HEK293T (cell line): ENCODE results near the gene TMEM117.

ENCODE experiments used
- BHLHE40 ChIP-seq: fragments of 450-650 bp; IDR thresholded peaks from 2 replicates; pipeline ENCODE4 v1.6.1; 2016; ENCODE audit warnings: mild to moderate bottlenecking, moderate library complexity, borderline replicate concordance
- CTBP1 ChIP-seq: fragments of 450-650 bp; IDR thresholded peaks from 2 replicates; pipeline ENCODE4 v1.6.1; 2016; ENCODE audit warnings: borderline replicate concordance
- ELF4 ChIP-seq: fragments of 450-650 bp; IDR thresholded peaks from 2 replicates; pipeline ENCODE4 v1.6.1; 2017; ENCODE audit warnings: antibody characterized with exemption
- FOXA1 ChIP-seq: fragments of 450-650 bp; IDR thresholded peaks from 2 replicates; pipeline ENCODE4 v1.6.1; 2016; ENCODE audit warnings: mild to moderate bottlenecking
- HDGF ChIP-seq: fragments of 450-650 bp; IDR thresholded peaks from 2 replicates; pipeline ENCODE4 v1.6.1; 2017; ENCODE audit warnings: antibody characterized with exemption, borderline replicate concordance
- LEF1 ChIP-seq: fragments of 450-650 bp; IDR thresholded peaks from 2 replicates; pipeline ENCODE4 v1.6.1; 2017; ENCODE audit warnings: mild to moderate bottlenecking, borderline replicate concordance
- SP1 ChIP-seq: fragments of 450-650 bp; IDR thresholded peaks from 2 replicates; pipeline ENCODE4 v1.6.1; 2017
- SUZ12 ChIP-seq: fragments of 450-650 bp; IDR thresholded peaks from 2 replicates; pipeline ENCODE4 v1.6.1; 2016; ENCODE audit warnings: mild to moderate bottlenecking
- TARDBP ChIP-seq: fragments of 450-650 bp; IDR thresholded peaks from 2 replicates; pipeline ENCODE4 v1.6.1; 2016
- ZNF384 ChIP-seq: fragments of 450-650 bp; IDR thresholded peaks from 2 replicates; pipeline ENCODE4 v1.6.1; 2016
- TF ChIP-seq, protein P1 (sequence below): fragments of 450-650 bp; IDR thresholded peaks from 2 replicates; pipeline ENCODE4 v1.6.1; 2016

DNA sequence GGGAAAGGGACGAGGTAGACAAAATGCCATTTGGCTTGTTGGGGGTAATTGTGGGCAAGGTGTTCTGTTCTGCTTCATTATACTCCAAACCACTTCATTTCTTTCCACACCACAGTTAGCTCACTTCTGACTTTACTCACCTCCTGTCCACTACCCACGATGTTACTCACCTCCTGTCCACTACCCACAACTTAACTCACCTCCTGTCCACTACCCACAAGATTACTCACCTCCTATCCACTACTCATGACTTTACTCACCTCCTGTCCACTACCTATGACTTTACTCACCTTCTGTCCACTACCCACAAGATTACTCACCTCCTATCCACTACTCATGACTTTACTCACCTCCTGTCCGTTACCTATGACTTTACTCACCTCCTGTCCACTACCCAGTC is 19.7 kb upstream of the TMEM117 start:
- TF ChIP-seq SUZ12 (no peak), LEF1 (no peak), HDGF (no peak), CTBP1 (no peak), BHLHE40 (no peak), TARDBP (no peak), SP1 (no peak), FOXA1 (no peak), ELF4 (no peak), ZNF384 (no peak)
- TF ChIP-seq, protein P1, sequence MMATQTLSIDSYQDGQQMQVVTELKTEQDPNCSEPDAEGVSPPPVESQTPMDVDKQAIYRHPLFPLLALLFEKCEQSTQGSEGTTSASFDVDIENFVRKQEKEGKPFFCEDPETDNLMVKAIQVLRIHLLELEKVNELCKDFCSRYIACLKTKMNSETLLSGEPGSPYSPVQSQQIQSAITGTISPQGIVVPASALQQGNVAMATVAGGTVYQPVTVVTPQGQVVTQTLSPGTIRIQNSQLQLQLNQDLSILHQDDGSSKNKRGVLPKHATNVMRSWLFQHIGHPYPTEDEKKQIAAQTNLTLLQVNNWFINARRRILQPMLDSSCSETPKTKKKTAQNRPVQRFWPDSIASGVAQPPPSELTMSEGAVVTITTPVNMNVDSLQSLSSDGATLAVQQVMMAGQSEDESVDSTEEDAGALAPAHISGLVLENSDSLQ: no peak
